HG03565 (cell line): ENCODE results near the gene ARHGEF10L.

Experiments
- ATAC-seq: cut with Tn5 transposase; IDR thresholded peaks from one replicate; pipeline ENCODE4 v1.9.1; 2021; ENCODE audit warnings: mild to moderate bottlenecking, moderate library complexity; ENCODE audit not compliant: unreplicated experiment

Gene ARHGEF10L

GRCh38 chr1:17568014-17568900, 28.8 kb downstream of the ARHGEF10L start:
- no peak for ATAC-seq

- no peak for ATAC-seq
Observed at GRCh38 chr1:17569200-17570139, 30.0 kb downstream of the ARHGEF10L start.

- ATAC-seq = no peak
Observed at GRCh38 chr1:17570228-17570627, 30.7 kb downstream of the ARHGEF10L start.

- ATAC-seq = no peak
Observed at GRCh38 chr1:17572264-17572985, 32.9 kb downstream of the ARHGEF10L start.

GRCh38 chr1:17573518-17574041, 34.1 kb downstream of the ARHGEF10L start:
- no peak for ATAC-seq

- ATAC-seq = no peak
Observed at GRCh38 chr1:17574516-17574915, 35.0 kb downstream of the ARHGEF10L start.

- no peak for ATAC-seq
Observed at GRCh38 chr1:17575797-17576518, 36.5 kb downstream of the ARHGEF10L start.

GRCh38 chr1:17576519-17576853, 37.0 kb downstream of the ARHGEF10L start:
- no peak for ATAC-seq

GRCh38 chr1:17577907-17578297, 38.4 kb downstream of the ARHGEF10L start:
- ATAC-seq = no peak

- ATAC-seq = no peak
Observed at GRCh38 chr1:17579951-17580939, 40.7 kb downstream of the ARHGEF10L start.

GRCh38 chr1:17581389-17582123, 42.1 kb downstream of the ARHGEF10L start:
- no peak for ATAC-seq

- ATAC-seq = no peak
Observed at GRCh38 chr1:17582124-17582774, 42.8 kb downstream of the ARHGEF10L start.

- no peak for ATAC-seq
Observed at GRCh38 chr1:17584539-17584938, 45.0 kb downstream of the ARHGEF10L start.

GRCh38 chr1:17585266-17585987, 45.9 kb downstream of the ARHGEF10L start:
- ATAC-seq = no peak

- ATAC-seq = no peak
Observed at GRCh38 chr1:17586172-17586964, 46.9 kb downstream of the ARHGEF10L start.

GRCh38 chr1:17587693-17588047, 48.2 kb downstream of the ARHGEF10L start:
- ATAC-seq = no peak
